ENCODE data around the gene PAFAH1B1.

PAFAH1B1 gene

DNA sequence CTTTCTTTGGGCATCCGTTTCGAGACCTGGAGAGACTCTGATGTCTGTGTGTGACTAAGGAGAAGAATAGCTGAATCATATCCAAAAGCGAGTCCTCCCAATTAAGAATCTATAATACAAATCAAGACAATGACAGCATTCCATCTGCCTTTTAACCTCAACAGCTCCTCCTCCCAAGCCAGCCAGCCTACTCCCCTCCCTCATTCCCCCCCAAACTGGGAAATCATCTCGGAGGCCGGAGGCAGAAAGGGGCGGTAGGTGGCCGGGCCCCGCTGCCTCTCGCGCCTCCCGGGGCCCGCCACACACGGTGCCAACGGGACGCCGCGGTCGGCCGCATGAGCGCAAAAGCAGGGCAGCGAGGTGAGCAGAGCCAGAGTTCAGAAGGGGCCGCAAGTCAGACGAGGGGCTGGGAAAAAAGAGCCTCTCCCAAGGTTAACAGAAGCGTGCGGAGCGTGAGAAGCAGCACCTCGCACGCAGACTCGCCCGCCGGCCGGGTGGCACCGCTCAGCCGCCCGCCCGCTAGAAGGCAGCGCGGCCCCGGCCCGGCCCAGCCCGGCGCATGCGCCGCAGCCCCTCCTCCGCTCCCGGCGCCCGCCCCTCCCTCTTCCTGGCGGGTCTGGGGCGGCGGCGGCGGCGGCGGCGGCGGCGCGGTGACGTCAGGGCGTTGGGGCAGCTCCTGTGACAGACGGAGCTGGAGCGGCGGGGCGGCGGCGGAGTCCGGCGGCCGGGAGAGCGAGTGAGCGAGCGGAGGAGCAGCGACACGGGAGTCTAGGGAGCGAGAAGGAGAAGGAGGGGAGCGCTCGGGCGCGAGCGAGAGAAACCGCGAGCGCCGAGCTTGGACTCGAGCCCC lies at the start of gene PAFAH1B1 (continued):
- TF ChIP-seq, protein P1, sequence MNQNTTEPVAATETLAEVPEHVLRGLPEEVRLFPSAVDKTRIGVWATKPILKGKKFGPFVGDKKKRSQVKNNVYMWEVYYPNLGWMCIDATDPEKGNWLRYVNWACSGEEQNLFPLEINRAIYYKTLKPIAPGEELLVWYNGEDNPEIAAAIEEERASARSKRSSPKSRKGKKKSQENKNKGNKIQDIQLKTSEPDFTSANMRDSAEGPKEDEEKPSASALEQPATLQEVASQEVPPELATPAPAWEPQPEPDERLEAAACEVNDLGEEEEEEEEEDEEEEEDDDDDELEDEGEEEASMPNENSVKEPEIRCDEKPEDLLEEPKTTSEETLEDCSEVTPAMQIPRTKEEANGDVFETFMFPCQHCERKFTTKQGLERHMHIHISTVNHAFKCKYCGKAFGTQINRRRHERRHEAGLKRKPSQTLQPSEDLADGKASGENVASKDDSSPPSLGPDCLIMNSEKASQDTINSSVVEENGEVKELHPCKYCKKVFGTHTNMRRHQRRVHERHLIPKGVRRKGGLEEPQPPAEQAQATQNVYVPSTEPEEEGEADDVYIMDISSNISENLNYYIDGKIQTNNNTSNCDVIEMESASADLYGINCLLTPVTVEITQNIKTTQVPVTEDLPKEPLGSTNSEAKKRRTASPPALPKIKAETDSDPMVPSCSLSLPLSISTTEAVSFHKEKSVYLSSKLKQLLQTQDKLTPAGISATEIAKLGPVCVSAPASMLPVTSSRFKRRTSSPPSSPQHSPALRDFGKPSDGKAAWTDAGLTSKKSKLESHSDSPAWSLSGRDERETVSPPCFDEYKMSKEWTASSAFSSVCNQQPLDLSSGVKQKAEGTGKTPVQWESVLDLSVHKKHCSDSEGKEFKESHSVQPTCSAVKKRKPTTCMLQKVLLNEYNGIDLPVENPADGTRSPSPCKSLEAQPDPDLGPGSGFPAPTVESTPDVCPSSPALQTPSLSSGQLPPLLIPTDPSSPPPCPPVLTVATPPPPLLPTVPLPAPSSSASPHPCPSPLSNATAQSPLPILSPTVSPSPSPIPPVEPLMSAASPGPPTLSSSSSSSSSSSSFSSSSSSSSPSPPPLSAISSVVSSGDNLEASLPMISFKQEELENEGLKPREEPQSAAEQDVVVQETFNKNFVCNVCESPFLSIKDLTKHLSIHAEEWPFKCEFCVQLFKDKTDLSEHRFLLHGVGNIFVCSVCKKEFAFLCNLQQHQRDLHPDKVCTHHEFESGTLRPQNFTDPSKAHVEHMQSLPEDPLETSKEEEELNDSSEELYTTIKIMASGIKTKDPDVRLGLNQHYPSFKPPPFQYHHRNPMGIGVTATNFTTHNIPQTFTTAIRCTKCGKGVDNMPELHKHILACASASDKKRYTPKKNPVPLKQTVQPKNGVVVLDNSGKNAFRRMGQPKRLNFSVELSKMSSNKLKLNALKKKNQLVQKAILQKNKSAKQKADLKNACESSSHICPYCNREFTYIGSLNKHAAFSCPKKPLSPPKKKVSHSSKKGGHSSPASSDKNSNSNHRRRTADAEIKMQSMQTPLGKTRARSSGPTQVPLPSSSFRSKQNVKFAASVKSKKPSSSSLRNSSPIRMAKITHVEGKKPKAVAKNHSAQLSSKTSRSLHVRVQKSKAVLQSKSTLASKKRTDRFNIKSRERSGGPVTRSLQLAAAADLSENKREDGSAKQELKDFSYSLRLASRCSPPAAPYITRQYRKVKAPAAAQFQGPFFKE (tag by site-specific recombination; IDR thresholded peaks at IDR 0.05; ENCODE audit: borderline replicate concordance): no peak
- TF ChIP-seq, protein P2, sequence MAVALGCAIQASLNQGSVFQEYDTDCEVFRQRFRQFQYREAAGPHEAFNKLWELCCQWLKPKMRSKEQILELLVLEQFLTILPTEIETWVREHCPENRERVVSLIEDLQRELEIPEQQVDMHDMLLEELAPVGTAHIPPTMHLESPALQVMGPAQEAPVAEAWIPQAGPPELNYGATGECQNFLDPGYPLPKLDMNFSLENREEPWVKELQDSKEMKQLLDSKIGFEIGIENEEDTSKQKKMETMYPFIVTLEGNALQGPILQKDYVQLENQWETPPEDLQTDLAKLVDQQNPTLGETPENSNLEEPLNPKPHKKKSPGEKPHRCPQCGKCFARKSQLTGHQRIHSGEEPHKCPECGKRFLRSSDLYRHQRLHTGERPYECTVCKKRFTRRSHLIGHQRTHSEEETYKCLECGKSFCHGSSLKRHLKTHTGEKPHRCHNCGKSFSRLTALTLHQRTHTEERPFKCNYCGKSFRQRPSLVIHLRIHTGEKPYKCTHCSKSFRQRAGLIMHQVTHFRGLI (tag by site-specific recombination; IDR thresholded peaks at IDR 0.05): no peak
- TF ChIP-seq ZNF596 (tag by site-specific recombination; IDR thresholded peaks at IDR 0.05) (peak; percentile 85), ZNF549 (tag by site-specific recombination; IDR thresholded peaks at IDR 0.05) (no peak), GLI4 (tag by site-specific recombination; IDR thresholded peaks at IDR 0.05) (no peak), SP2 (tag by site-specific recombination; IDR thresholded peaks at IDR 0.05) (peak; percentile 61), KLF7 (tag by site-specific recombination; IDR thresholded peaks at IDR 0.05; ENCODE audit: borderline replicate concordance) (peak; percentile 77), ZNF830 (tag by site-specific recombination; IDR thresholded peaks at IDR 0.05; ENCODE audit: low read depth) (no peak), ZNF560 (tag by site-specific recombination; IDR thresholded peaks at IDR 0.05; ENCODE audit: borderline replicate concordance) (no peak), ZFHX2 (tag by site-specific recombination; conservative IDR thresholded peaks at IDR 0.05) (no peak), ZIC2 (tag by site-specific recombination; IDR thresholded peaks at IDR 0.05) (peak; percentile 78), ZNF37A (tag by site-specific recombination; IDR thresholded peaks at IDR 0.05) (no peak), ZNF707 (tag by site-specific recombination; IDR thresholded peaks at IDR 0.05) (no peak), ZNF146 (tag by site-specific recombination; IDR thresholded peaks at IDR 0.05) (no peak), ZNF114 (tag by site-specific recombination; IDR thresholded peaks at IDR 0.05) (no peak), ZNF510 (tag by site-specific recombination; IDR thresholded peaks at IDR 0.05; ENCODE audit: insufficient replicate concordance) (no peak), ZNF837 (tag by site-specific recombination; IDR thresholded peaks at IDR 0.05) (no peak), ZNF394 (tag by site-specific recombination; IDR thresholded peaks at IDR 0.05; ENCODE audit: borderline replicate concordance) (peak; percentile 49; the same call in 1 of the 2 replicates), ZNF658 (tag by site-specific recombination; IDR thresholded peaks at IDR 0.05) (no peak), ZNF670 (tag by site-specific recombination; IDR thresholded peaks at IDR 0.05; ENCODE audit: low read depth) (no peak)
- TF ChIP-seq, protein P3, sequence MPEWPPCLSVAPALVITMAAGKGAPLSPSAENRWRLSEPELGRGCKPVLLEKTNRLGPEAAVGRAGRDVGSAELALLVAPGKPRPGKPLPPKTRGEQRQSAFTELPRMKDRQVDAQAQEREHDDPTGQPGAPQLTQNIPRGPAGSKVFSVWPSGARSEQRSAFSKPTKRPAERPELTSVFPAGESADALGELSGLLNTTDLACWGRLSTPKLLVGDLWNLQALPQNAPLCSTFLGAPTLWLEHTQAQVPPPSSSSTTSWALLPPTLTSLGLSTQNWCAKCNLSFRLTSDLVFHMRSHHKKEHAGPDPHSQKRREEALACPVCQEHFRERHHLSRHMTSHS (tag by site-specific recombination; IDR thresholded peaks at IDR 0.05): no peak
- TF ChIP-seq, protein P4, sequence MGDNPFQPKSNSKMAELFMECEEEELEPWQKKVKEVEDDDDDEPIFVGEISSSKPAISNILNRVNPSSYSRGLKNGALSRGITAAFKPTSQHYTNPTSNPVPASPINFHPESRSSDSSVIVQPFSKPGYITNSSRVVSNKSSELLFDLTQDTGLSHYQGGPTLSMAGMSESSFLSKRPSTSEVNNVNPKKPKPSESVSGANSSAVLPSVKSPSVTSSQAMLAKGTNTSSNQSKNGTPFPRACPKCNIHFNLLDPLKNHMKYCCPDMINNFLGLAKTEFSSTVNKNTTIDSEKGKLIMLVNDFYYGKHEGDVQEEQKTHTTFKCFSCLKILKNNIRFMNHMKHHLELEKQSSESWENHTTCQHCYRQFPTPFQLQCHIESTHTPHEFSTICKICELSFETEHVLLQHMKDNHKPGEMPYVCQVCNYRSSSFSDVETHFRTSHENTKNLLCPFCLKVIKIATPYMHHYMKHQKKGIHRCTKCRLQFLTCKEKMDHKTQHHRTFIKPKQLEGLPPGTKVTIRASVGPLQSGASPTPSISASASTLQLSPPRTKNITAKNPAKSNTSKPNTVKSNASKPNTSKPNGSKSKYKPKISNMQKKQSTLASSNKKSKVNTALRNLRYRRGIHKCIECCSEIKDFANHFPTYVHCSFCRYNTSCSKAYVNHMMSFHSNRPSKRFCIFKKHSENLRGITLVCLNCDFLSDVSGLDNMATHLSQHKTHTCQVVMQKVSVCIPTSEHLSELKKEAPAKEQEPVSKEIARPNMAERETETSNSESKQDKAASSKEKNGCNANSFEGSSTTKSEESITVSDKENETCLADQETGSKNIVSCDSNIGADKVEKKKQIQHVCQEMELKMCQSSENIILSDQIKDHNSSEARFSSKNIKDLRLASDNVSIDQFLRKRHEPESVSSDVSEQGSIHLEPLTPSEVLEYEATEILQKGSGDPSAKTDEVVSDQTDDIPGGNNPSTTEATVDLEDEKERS (tag by site-specific recombination; IDR thresholded peaks at IDR 0.05): 0 out of 2 replicates have a peak, but pooled peaks have one; percentile 10
- TF ChIP-seq, protein P5, sequence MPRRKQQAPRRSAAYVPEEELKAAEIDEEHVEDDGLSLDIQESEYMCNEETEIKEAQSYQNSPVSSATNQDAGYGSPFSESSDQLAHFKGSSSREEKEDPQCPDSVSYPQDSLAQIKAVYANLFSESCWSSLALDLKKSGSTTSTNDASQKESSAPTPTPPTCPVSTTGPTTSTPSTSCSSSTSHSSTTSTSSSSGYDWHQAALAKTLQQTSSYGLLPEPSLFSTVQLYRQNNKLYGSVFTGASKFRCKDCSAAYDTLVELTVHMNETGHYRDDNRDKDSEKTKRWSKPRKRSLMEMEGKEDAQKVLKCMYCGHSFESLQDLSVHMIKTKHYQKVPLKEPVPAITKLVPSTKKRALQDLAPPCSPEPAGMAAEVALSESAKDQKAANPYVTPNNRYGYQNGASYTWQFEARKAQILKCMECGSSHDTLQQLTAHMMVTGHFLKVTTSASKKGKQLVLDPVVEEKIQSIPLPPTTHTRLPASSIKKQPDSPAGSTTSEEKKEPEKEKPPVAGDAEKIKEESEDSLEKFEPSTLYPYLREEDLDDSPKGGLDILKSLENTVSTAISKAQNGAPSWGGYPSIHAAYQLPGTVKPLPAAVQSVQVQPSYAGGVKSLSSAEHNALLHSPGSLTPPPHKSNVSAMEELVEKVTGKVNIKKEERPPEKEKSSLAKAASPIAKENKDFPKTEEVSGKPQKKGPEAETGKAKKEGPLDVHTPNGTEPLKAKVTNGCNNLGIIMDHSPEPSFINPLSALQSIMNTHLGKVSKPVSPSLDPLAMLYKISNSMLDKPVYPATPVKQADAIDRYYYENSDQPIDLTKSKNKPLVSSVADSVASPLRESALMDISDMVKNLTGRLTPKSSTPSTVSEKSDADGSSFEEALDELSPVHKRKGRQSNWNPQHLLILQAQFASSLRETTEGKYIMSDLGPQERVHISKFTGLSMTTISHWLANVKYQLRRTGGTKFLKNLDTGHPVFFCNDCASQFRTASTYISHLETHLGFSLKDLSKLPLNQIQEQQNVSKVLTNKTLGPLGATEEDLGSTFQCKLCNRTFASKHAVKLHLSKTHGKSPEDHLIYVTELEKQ (tag by site-specific recombination; IDR thresholded peaks at IDR 0.05; ENCODE audit: borderline replicate concordance): no peak

Data from HEK293 (cell line).